ENCODE results near the gene MGME1. TPM values are rescaled to one million over a fixed set of nuclear protein-coding genes. Genes with fewer than 3 reads are reported as not detected.

MGME1 gene
- total RNA-seq, 1 donor from 2014 or later, result 32.7 TPM

DNA sequence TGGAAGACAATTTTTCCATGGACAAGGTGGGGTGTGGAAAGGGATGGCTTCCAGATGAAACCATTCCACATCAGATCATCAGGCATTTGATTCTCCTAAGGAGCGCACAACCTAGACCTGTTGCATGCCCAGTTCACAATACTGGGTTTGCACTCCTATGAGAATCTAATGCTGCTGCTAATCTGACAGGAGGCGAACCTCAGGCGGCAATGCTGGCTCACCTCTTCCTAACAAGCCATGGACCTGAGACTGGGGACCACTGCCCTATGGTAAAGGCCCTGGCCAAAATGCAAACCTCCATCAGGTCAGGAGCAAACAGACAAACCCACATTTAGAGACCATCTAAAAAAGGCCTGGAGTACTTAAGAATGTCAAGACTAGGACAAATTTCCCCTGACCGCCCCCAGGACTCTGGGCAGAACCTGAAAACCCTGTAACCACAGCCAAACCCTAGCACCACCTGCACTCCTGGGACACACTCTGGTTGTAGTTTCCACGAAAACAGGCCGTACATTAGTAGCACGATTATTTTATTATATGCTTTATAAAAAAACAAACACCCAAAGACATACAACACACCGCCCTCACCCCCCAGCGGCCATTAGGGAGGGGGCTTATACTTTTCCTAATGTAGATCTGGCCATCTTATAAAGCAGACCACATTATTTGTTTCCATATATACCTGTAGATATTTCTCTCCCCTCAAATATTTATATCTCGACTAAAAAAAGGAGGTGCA lies 27.6 kb upstream of the MGME1 start:
- H3K4me3 Mint-ChIP-seq, result no peak overlapping the region
- DNase-seq (ENCODE audit: extremely low spot score, unreplicated experiment), result no peak
- H3K27ac Mint-ChIP-seq, result peak overlapping the region; percentile 37
- H3K4me1 Mint-ChIP-seq (ENCODE audit: unreplicated experiment), result peaks cover 33% of the 10 kb centered on the region
- TF ChIP-seq, protein P1, sequence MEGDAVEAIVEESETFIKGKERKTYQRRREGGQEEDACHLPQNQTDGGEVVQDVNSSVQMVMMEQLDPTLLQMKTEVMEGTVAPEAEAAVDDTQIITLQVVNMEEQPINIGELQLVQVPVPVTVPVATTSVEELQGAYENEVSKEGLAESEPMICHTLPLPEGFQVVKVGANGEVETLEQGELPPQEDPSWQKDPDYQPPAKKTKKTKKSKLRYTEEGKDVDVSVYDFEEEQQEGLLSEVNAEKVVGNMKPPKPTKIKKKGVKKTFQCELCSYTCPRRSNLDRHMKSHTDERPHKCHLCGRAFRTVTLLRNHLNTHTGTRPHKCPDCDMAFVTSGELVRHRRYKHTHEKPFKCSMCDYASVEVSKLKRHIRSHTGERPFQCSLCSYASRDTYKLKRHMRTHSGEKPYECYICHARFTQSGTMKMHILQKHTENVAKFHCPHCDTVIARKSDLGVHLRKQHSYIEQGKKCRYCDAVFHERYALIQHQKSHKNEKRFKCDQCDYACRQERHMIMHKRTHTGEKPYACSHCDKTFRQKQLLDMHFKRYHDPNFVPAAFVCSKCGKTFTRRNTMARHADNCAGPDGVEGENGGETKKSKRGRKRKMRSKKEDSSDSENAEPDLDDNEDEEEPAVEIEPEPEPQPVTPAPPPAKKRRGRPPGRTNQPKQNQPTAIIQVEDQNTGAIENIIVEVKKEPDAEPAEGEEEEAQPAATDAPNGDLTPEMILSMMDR (conservative IDR thresholded peaks at IDR 0.05), result no peak
- no peaks in the 10 kb centered on the region for H3K27me3 Mint-ChIP-seq
- peaks cover 40% of the 10 kb centered on the region for H3K36me3 Mint-ChIP-seq
- H3K9me3 Mint-ChIP-seq, result no peaks in the 10 kb centered on the region

DNA sequence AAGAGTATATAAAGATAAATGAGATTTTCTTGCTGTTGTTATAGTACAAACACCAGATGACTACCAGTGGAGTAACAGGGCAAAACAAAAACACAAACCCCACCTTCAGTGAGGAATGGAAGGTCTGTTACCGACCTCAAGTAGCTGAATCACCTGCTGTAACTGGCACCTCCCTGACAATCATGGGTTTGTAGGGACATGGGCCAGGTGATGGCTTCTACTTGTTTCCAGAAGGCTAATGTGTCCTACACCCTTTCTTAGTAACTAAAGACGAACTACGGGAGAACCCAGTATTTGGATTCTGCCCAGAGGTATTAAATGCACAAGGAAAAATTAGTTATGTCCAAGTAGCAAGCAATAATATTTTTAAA lies 27.0 kb upstream of the MGME1 start:
- Mint-ChIP-seq H3K27me3 (no peaks in the 10 kb centered on the region), H3K4me3 (no peak overlapping the region), H3K36me3 (peaks cover 45% of the 10 kb centered on the region), H3K9me3 (no peaks in the 10 kb centered on the region), H3K27ac (no peak overlapping the region), H3K4me1 (ENCODE audit: unreplicated experiment) (peaks cover 27% of the 10 kb centered on the region)
- DNase-seq (ENCODE audit: extremely low spot score, unreplicated experiment), result no peak
- TF ChIP-seq, protein P1 (conservative IDR thresholded peaks at IDR 0.05), result no peak

DNA sequence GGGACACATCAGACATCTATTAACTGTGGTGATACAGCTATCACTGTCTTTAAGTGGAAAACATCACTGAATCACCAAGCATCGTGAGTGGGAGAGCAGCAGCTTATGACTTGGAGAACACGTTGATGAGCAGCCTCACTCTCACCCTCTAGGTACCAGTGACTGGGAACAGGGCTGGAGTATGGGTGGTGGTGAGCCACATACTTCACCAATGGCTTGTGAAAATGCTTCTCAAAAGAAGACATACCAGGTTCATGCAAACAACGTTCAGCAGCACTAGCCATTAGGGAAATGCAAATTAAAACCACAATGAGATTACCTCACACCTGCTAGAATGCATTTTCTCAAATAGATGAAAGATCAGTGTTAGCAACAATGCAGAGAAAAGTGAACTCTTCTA lies 25.5 kb upstream of the MGME1 start:
- TF ChIP-seq, protein P1 (conservative IDR thresholded peaks at IDR 0.05), result no peak
- H3K36me3 Mint-ChIP-seq, result peaks cover 54% of the 10 kb centered on the region
- peaks cover 19% of the 10 kb centered on the region for H3K4me1 Mint-ChIP-seq (ENCODE audit: unreplicated experiment)
- H3K27me3 Mint-ChIP-seq, result no peaks in the 10 kb centered on the region
- DNase-seq (ENCODE audit: extremely low spot score, unreplicated experiment), result no peak
- no peaks in the 10 kb centered on the region for H3K9me3 Mint-ChIP-seq
- no peak overlapping the region for H3K4me3 Mint-ChIP-seq
- no peak overlapping the region for H3K27ac Mint-ChIP-seq

DNA sequence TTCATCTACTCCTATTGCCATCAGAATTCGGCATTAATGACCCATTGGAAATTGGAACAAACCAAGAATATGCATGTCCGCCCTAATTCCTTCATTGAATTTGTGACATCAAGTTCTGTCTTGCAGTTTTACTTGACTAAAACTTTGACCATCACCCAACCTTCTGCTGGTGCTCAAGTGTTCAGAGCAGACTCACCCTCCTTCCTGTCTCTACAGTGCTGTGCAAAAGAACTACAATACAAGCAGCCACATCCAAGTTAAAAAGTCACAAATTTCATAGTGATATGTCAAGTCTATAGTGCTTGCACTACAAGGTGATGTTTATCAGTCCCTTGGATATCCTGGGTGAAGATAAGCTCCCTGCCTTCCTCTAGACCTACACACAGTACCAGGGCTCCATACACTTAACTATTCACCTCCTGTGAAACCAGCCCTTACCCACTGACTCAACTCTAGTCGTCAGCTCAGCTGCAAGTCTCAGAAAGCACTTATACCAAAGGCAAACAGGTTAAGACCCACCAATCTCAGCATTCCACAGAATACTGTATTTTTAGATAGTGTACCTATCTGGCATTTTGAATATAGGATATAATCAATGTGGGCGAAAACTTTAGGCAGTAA lies 23.9 kb upstream of the MGME1 start:
- H3K36me3 Mint-ChIP-seq, result peaks cover 69% of the 10 kb centered on the region
- H3K9me3 Mint-ChIP-seq, result no peaks in the 10 kb centered on the region
- no peak overlapping the region for H3K27ac Mint-ChIP-seq
- TF ChIP-seq, protein P1 (conservative IDR thresholded peaks at IDR 0.05), result no peak
- no peak overlapping the region for H3K4me3 Mint-ChIP-seq
- no peak for DNase-seq (ENCODE audit: extremely low spot score, unreplicated experiment)
- H3K27me3 Mint-ChIP-seq, result no peaks in the 10 kb centered on the region
- peaks cover 7% of the 10 kb centered on the region for H3K4me1 Mint-ChIP-seq (ENCODE audit: unreplicated experiment)

DNA sequence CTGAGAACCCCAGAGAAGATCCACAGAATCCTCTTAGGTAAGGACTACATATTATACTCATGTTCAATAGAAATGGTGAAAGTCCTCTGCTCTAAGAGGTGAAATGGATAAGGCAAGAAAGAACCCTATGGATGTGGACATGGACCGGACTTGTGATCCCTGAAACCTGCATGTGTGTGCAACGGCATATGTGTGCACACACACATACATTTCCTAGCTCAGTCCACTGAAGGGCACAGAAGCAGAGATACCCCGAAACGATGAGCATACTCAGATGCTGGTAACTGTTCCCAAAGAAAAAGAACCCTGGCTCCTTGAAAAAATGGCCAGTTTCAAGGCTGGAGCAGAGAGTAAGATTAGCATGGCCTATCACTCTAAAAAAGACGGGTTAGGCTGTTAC lies 22.8 kb upstream of the MGME1 start:
- no peak for DNase-seq (ENCODE audit: extremely low spot score, unreplicated experiment)
- no peaks in the 10 kb centered on the region for H3K9me3 Mint-ChIP-seq
- H3K36me3 Mint-ChIP-seq, result peaks cover 73% of the 10 kb centered on the region
- no peak overlapping the region for H3K27ac Mint-ChIP-seq
- TF ChIP-seq, protein P1 (conservative IDR thresholded peaks at IDR 0.05), result no peak
- H3K27me3 Mint-ChIP-seq, result no peaks in the 10 kb centered on the region
- no peak overlapping the region for H3K4me3 Mint-ChIP-seq
- H3K4me1 Mint-ChIP-seq (ENCODE audit: unreplicated experiment), result no peaks in the 10 kb centered on the region
